GM19395 (cell line): Measurements from ENCODE around the gene NUFIP1.
A peak's percentile ranks its signal among the peaks of the same experiment; 100 is the strongest.
"Not testable (repeated sequence)": the region's sequence is repeated elsewhere in the genome, so short reads cannot be mapped to it uniquely, and the experiment has no call there.

Experiments
- ATAC-seq: cut with Tn5 transposase; IDR thresholded peaks from one replicate; pipeline ENCODE4 v1.9.1; 2021; ENCODE audit warnings: mild to moderate bottlenecking, moderate library complexity; ENCODE audit not compliant: unreplicated experiment

NUFIP1 gene

GRCh38 chr13:44920013-44920412, 69.3 kb downstream of the NUFIP1 start:
- no peak for ATAC-seq

- no peak for ATAC-seq
Observed at GRCh38 chr13:44919104-44919804, 70.0 kb downstream of the NUFIP1 start.

DNA sequence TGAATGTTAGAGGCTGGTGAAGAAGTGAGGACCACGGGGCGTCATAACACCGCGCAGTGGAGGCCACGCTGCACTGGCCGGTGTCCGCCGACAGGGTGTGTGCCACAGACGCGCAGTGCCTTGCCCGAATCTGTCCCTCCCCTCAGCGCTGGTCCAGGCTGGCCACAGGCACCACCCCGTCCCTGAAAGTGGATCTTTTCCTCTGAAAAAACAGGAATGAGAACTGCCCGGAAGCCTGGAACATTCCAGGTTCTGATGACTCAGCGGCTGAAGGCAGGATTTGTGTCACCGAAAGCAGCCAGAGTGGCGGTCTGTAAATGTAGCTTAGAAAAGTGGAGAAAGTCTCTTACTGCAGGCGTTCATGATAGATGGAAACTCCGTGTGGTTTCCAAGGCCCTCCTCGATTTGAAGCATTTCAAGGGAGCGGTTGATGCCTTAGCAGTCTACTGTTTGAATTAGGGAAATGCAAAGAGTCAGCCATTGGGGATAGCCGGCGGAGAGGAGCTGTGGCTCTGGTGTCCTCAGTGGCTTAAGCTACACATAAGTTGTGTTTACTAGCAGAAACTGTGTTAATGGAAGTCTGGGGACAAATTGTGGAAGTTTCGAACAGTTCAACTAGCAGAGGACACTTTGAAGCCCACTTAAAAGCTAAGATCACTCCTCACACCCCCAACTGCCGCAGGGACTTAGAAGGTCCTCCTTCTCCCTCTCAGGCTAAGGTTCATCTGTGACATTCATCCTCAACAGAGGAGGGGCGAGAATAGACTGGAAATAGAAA, 70.8 kb downstream of the NUFIP1 start:
- ATAC-seq, result peak; percentile 87

- peak; percentile 90 for ATAC-seq
Observed at GRCh38 chr13:44917589-44918325, 71.5 kb downstream of the NUFIP1 start.

DNA sequence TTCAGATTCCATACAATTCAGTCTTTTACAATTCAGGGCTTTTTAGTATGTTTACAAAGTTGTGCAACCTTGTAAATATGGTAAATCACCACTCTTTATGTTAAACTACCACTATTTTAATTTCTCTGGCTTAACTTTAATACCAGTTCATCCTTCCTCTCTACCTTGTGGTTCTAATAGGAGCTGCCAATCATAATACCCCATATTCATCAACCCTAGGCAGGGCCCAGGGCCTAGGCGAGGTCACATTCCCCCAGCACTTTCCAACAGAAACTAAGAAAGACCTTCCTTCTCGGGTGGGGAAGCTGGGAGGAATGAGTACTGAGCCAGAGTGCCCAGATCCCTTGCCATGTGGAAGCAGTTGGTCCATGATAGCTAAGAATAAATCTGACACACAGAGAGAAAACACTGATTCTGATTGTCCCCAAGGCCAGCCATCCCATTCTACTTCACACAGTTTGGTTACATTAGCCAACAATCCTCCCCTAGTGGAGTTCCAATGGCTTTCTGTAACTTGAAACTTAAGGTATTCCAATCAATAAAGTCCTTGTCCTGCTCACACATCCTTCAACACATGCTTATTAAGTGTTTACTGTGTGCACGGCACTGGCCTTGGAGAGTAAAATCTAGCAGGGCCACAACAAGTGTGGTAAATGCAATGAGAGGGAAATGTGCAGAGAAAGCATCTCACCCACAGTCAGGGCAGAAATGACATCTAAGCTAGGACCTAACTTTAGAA, 76.8 kb downstream of the NUFIP1 start:
- no peak for ATAC-seq

GRCh38 chr13:44908712-44909111, 80.6 kb downstream of the NUFIP1 start:
- ATAC-seq, result no peak

DNA sequence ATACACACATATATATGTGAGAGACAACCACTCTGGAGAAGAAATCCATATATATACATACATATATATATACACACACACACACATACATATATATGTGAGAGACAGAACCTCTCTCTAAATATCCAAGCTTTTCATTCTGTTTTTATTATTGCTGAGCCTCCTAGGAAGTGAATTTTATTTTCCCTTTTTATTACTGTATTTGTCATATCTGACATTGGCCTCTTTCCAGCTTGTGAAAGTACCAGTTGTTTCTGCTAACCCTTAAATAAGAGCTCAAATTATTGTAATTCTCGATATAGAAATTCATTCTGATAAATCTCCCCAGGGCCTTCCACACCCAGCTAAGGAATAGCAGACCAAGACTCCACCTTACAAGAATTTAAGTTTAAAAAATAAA, 81.0 kb downstream of the NUFIP1 start:
- ATAC-seq, result no peak

DNA sequence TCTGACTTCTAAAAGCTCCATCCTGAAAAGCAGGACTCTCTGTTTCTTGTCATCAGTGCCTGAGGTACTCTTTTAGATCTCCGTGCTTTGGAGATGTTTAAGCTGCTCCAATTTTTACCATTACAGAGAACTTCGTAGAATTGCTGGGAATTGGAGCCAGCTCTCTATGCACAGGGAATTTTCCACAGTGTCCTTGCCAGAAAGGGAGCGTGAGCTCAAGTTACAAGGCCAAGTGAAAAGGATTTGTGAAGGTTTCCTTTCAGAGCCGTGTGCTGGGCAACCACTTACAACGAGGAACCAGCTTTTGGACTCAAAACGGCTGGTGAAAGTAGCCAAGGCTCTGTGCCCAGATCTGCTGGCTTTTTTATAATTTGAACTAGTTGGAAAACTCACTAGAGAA, 82.6 kb downstream of the NUFIP1 start:
- ATAC-seq, result no peak

DNA sequence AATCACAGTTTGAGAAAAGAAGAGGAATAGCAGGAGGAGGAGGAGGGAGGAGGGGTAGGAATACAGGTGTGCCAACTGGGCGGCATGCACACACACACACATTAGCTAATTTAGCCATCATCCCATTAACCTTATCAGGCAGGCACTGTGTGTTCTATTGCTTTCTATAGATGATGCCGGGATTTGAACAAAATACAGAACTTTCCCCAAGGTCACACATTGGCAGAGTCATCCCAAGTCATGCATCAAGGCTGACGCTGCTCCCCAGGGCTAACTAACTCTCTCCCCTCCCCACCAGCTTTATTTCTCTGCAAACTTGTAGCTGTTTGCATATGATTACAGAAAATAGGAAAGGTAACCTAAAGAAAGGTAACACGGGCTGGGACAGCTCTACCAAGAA, 83.0 kb downstream of the NUFIP1 start:
- no peak for ATAC-seq

- ATAC-seq, result no peak
Observed at GRCh38 chr13:44905556-44905955, 83.7 kb downstream of the NUFIP1 start.

DNA sequence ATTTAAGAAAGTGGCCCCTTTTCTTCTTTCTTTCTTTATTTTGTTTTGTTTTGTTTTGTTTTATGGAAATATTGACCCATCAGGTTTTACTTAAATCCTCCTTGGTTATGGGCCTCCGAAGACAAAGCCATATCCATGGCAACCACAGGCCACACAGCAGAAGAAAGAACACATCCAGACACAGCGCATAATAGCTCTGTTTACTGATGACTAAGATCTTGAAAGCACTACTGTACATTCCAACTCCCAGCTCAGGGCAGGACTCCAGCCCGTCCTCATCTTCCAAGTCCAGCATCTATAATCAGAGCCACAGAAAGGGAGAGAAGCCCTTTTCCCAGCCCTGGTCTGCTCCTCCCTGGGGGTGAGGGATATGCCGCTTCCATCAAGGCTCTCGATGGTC, 84.3 kb downstream of the NUFIP1 start:
- no peak for ATAC-seq

DNA sequence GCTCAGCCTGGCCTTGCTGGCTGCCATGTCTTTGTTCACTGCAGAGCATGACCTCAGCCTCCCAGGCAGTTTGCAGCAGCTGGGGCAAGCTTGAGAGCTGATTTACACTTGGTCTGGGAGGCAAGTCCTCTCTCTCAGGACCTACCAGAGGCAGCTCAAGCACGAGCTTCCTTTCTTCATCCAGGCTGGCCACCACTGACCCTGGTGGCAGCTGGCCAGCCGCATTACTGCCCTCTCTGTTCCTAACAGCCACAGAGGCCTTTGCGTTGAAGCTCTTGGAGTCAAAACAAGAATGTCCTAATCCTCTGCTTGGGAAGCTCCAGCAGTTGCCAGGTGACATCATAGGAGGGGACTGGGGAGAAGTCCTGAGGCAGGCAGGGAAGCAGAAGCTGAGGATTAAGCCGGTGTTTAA, 85.7 kb downstream of the NUFIP1 start:
- ATAC-seq, result no peak

- no peak for ATAC-seq
Observed at GRCh38 chr13:44902738-44903137, 86.5 kb downstream of the NUFIP1 start.

DNA sequence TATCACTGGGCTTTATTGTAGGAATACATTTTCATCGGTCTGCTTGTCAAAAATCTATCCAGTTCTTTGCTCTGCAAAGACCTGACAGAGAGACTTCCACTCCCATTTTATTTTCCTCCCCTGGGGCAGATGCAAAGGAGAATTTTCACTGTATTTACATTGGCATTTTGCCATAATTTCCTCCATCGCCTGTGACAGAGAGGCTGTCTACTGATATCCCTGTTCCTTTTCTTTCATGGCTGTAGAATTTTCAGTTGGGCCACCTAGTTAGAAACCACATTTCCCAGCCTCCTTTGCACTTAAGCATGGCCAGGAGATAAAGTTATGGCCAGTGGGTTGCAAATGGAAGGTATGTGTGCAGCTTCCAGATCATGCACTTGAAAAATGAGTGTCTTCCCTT, 89.3 kb downstream of the NUFIP1 start:
- ATAC-seq, result no peak

DNA sequence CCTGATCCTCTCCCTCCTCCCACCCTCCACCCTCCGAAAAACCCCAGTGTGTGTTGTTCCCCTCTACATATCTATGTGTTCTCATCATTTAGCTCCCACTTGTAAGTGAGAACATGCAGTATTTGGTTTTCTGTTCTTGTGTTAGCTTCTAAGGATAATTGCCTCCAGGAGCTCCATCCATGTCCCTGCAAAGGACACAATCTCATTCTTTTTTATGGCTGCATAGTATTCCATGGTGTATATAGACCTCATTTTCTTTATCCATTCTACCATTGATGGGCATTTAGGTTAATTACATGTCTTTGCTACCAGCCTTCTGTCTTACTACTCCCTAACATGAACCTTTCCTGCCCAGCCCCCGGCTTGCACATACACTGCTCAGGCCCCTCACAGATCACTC, 91.0 kb downstream of the NUFIP1 start:
- ATAC-seq, result not testable (repeated sequence)

- no peak for ATAC-seq
Observed at GRCh38 chr13:44895953-44896335, 93.3 kb downstream of the NUFIP1 start.

- no peak for ATAC-seq
Observed at GRCh38 chr13:44895264-44895952, 93.9 kb downstream of the NUFIP1 start.

GRCh38 chr13:44894001-44894770, 95.1 kb downstream of the NUFIP1 start:
- ATAC-seq, result no peak
